IPS-11a (cell line): ENCODE results near the gene PNPLA3.

Experiments used
- H3K4me3 ChIP-seq: one replicate; pipeline ENCODE4 v1.5.1; 2013; ENCODE audit warnings: low read depth, low read length, control low read depth

The PNPLA3 gene, protein sequence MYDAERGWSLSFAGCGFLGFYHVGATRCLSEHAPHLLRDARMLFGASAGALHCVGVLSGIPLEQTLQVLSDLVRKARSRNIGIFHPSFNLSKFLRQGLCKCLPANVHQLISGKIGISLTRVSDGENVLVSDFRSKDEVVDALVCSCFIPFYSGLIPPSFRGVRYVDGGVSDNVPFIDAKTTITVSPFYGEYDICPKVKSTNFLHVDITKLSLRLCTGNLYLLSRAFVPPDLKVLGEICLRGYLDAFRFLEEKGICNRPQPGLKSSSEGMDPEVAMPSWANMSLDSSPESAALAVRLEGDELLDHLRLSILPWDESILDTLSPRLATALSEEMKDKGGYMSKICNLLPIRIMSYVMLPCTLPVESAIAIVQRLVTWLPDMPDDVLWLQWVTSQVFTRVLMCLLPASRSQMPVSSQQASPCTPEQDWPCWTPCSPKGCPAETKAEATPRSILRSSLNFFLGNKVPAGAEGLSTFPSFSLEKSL

DNA sequence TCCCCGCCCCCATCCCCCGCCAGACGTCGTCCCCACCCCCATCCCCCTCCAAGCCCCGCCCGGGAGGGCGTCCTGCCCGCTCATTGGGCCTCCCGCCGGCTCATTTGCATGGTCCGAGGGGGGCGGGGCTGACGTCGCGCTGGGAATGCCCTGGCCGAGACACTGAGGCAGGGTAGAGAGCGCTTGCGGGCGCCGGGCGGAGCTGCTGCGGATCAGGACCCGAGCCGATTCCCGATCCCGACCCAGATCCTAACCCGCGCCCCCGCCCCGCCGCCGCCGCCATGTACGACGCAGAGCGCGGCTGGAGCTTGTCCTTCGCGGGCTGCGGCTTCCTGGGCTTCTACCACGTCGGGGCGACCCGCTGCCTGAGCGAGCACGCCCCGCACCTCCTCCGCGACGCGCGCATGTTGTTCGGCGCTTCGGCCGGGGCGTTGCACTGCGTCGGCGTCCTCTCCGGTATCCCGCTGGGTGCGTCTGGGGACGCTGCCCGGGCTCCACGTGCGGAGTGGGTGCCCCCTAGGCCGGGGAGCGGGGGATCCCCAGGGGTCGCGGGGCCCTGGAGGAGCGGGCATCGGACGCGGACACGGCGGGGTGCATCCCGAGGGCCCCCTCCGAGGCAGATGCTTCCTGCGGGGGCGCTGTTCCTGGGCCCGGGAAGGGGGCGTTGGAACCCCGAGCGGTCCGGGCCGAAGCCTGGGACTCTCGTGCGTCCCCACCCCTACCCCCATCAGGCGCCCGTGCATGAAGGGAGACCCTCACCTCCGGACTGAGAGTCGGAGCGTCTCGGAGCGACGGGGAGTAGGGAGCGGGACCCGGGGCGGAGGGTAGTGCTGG lies at the start of gene PNPLA3:
Gene PNPLA3, plus strand, starts transcription at position 175 of the 834 bp plus-strand sequence. Its CDS starts 107 bp downstream, at position 282.
- H3K4me3 ChIP-seq, result peak within 1 kb of the TSS; percentile 66

DNA sequence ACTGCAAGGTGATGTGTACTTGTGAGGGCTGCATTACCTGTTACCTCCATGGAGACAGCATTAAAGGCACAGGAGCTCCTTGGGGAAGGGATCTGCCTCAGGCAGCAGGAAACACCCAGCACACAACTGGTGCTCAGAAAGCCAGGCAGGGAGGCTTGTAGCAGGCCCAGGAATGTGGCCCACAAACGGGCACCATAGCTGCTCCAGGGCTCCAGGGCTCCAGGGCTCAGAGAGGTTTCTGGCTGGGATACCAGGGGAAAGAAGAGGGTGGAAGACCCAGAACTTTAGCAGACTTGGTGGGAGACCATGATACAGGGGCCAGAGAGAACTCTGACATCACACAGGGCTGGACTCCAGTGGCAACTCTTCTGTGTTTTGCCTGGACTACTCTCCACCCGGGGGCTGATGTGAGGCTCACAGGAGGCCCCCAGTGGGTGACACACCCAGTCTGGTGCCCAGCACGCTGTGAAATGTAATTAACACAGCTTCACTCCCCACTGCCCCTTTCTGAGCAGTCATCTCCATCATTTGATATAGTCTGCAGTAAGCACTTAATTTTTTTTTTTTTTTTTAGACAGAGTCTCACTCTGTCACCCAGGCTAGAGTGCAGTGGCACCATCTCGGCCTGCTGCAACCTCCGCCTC lies 46.6 kb upstream of the PNPLA3 start:
- no peak overlapping the region for H3K4me3 ChIP-seq

DNA sequence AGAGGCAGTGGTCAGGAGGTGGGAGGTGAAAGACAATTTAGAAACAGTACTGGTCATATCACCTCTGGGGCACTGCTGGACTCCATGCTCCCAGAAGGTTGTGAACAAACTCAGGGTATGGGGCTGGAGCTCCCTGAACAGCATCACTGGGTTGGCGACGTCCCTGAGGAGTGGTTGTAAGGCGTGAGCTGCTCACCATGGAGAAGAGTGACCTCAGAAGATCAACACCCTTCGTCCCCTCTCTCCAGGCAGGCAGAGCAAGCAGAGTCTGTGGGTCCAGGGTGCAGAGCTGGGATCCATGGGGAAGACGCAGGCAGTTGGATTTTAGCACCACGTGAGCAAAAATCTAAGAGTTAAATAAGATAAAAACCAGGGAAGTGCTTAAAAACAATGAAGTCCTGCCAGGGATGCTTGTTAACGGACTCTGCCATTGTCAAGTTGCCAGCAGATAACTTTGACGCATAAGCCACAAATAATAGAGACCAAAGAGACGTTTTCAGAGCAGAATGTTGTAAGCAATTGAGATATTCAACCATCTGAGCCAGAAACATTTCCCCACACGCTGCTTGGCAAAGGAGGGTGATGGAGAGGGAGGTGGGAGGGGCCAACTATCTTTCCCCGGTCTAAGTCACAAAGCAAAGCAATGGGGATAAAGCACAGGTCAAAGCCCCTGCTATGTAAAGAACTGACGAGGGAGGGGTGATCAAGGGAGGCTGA lies 45.4 kb upstream of the PNPLA3 start:
- no peak overlapping the region for H3K4me3 ChIP-seq

DNA sequence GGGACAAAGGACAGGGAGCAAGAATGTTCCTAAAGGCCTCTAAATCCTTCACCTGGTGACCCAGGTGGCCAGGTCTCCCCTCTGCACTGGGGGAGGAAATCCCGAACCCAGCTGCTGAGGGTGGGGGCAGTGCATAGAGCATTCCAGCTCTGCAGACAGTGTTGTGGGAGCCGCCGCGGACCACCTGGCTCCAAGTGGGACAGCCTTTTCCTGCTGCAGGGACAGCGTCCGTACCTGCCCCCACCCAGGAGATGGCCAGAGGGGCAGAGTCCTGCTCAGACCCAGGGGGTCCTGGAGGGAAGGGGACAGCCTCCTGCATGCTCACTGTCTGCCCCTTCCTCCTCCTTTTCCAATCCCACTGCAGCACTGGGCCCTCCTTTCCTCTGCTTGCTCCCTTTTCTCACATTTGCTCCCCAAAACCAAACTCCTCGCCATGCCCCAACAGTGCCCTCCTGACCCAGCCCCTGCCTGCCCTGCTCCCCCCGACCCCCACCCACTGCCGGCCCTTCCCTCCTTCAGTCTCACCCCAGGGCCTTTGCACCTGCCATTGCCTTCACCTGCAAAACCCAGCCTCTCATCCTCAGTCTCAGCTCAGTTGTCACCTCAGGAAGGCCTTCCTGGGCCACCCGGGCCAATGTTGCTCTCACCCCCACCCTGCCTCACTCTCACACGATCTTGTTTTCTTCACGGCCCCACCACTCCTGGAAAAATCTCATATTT lies 44.6 kb upstream of the PNPLA3 start:
- H3K4me3 ChIP-seq, result no peak overlapping the region

DNA sequence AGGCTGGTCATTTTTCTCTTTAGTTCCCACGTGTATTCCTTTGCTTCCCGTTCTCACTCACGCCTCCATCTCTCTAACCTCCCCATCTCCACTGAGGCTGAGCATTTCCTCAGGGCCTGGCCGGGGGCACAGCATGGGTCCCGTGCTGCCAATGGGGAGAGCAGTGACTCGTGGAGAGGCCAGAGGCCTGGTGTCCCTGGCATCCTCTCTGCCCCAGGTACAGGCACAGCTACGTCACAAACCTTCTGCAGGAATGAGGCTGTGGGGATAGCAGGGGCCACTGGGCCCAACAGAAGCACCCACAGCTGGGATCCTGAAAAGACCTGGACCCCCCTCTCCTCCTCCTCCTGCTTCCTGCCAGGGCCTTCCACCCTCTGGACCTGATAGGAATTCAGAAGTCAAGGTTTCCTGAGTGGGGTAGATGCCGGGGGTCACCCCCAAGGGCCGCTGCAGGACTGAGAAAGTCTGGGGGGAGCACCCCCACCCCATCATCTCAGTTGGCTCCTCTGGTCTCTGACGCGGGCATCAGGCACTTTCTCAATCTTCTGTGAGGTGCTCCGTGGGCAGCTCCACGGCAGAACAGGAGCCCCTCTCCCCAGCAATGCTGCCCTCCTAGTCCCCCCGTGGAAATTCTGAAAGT lies 43.6 kb upstream of the PNPLA3 start:
- H3K4me3 ChIP-seq, result no peak overlapping the region

DNA sequence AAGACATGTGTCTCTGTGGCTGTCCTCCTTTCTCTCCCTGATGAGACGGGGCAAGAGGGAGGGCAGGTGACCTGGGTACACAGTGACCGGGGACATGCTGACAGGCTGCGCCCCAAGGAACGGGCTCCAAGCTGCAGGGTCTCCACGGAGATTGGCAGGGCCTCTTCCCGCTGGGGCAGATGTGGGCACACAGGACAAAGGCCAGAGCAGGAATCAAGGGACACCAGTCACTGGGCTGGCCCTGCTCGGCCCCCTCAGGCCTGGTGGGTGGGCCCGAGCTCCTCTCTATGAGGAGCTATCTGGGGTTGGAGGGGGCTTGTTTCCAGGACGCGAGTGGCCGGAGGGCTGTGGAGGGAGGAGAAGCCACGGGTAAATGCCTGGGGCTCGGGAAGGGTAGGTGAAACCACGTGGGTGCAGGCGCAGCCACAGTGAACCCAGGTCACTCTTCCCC lies 43.0 kb upstream of the PNPLA3 start:
- no peak overlapping the region for H3K4me3 ChIP-seq

DNA sequence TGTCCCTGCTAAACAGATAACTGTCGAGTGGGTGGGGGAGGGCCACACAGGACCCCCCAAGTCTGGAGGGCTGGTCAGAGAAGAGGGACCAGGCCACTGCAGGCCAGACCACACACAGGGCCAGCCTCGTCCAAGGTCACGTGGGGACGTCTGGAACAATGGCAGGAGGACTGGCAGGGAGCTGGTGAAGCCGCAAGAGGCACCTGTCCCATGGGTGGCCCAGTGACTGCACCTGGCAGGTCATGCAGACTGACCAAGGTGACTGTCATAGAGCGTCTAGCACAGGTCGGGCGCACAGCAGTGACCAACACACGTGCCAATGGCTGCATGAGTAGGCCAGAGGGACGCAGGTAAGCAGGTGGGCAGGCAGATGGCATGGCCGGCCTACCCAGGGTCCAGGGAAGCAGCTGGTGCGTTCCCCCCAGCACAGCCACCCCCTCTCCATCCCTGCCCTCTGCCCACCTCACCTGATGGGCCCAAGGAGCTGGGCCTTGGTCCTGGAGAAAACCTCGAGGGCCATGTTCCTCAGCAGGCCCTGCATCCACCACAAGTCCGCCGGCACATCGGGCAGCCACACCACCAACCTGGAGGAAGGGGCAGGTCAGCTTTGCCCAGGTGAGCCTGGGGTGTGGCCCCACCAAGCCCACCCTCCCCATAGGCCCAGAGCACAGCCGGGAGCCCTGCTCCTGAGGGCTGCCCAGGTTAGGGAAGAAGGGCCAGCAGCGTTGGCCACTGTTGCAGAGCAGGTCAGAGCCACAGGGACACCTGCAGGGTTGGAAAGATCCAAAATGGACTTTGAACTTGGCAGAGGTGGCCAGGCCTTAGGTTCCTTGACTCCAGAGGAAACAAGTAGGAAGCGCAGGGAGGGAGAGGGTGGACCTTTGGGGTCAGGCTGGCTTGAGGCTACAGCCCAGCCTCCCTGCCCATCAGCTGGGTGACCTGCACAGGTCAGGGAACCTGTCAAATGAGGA lies 42.2 kb upstream of the PNPLA3 start:
- H3K4me3 ChIP-seq, result no peak overlapping the region

DNA sequence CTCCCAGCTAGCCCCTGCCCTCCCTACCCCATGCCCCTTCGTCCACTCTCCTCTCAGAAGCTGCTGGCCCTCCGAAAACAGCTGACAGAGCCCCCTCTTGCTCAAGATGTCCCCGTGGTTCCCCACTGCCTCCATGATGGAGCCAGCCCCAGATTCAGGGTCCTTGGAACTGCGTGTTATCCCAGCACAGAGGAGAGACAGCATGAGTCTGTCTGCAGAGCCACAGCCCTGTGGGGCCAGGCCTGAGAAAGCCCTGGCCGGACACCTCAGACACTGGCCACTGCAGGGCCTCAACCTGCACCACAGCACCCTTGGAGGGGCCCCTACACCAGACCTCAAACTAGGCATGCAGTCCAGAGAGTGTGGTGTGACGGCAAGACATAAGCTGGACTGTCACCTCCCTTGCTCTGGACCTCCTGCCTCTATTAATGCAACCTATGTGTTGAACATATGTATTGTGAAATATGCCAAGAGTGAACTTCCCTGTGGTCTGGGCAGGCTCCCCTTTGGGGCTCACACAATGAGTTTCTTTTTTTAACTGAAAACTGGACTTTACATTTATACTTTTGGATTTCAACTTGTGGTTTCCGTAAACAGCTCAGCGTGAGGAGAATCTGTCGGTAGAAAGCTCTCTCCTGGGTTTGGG lies 41.4 kb upstream of the PNPLA3 start:
- no peak overlapping the region for H3K4me3 ChIP-seq

DNA sequence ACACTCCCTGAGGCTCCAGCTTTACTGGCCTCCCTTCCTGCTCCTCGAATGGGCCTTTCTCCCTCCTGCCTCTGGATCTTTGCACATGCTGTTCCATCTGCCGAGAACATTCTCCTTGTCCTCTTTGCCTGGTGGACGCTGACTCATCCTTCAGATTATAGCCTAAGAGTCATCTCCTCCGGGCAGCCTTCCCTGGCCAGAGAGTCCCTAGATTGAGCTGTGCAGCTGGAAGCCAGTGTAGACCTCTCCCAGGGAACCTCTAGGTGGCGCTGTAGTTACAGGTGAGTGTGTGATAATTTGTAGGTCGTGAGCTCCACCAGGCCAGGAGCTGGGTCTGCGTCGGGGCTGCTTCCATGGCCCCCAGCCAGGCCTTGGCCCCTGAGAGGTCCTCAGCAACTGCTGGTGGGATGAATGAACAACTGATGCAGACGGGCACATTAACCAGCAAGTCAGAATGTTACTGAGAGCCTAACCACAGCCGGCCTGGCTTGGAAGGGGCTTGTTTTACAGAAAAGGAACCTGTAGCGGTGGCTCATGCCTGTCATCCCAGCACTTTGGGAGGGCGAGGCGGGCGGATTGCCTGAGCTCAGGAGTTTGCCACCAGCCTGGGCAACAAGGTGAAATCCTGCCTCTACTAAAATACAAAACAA lies 40.5 kb upstream of the PNPLA3 start:
- H3K4me3 ChIP-seq, result no peak overlapping the region

DNA sequence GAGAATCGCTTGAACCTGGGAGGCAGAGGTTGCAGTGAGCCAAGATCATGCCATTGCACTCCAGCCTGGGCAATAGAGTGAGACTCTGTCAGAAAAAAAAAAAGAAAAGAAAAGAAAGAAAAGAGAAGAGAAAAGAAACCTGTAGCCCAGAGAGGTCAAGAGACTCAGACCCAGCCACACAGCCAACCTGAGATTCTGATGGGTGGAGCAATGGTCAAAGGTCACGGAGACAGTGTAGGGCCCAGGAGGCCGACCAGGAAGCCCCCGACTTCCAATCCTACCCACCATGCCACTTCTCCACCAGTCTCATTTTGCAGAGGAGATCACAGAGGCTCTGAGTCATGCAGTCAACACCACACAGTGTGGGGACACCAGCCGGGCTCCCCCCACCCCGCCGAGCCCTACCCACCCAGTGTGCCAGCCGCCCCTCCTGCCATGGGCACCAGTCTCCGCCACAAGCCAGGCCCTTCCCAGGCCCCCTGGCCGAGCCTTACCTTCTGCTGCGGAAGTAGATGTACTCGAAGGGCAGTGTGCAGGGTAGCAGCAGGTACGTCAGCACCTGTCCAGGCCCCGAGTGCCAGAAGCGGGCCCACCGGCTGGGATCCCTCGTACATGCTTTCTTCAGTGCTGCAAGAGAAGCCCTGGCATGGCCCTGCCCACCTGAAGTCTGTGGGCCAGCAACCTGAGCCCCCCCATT lies 39.7 kb upstream of the PNPLA3 start:
- H3K4me3 ChIP-seq, result no peak overlapping the region

DNA sequence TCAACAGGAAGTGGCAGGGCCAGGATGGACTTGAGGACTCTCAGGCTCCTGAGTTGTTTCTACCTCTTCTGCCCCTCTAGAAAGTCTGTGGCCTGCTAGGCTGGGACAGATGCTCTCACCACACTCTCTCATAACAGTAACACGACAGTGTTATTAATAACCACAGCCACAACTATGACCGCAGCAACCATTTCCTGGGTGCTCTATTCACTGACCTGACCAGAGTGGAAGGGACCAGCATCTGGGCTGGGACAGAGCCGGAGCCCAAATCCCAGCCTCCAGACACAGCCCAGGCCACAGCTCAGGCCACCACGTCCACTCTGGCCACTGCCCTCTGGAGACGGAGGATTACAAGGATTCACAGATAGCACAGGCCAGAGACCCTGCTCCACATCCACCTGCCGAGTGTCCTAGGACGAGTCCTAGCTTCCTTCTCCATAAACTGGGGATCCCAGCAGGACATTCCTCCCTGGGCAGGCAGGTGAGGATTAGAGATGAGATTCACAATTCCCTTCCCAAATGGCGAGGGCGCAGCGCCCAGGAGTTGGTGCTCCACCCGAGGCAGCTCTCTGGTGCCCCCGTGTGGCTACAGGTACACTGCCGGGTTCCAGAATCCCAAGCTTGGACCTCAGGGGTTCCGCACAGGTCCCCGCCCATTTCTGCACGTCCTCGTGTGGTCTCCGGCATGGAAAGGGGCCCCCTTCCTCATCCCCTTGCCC lies 38.8 kb upstream of the PNPLA3 start:
- H3K4me3 ChIP-seq, result no peak overlapping the region

DNA sequence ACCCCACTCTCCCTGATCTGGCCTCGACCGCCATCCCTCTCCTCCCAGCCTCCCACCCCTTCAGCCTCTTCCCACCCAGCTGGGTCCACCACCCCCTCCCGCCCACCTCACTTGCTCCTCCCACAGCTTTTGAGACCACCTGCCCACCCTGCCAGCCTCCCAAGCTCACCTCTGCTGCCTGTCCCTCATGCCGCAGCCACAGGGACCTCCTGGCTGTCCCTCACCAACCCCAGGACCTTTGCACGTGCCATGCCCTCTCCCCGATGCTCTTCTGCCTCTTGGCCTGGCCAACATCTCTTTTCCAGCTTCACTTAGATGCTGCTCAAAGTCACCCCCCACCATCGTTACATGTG lies 38.3 kb upstream of the PNPLA3 start:
- H3K4me3 ChIP-seq, result no peak overlapping the region

DNA sequence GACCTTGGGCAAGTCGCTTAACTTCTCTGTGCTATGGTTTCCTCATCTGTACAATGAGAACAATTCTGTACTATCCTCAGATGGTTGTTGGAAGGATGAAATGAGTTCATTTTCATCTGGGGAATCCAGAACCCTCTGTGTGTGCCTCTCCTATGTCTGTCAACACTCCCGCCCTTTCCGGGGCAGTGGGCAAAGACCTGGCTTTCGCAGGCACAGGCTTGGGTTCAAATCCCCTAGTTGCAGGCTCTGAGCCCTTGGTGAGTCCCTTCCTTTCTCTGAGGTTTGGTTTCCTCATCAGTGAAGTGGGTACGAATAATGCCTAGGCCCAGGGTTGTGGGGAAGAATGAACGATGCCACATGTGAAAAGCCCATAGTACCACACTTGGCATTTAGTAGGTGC lies 37.8 kb upstream of the PNPLA3 start:
- H3K4me3 ChIP-seq, result no peak overlapping the region

DNA sequence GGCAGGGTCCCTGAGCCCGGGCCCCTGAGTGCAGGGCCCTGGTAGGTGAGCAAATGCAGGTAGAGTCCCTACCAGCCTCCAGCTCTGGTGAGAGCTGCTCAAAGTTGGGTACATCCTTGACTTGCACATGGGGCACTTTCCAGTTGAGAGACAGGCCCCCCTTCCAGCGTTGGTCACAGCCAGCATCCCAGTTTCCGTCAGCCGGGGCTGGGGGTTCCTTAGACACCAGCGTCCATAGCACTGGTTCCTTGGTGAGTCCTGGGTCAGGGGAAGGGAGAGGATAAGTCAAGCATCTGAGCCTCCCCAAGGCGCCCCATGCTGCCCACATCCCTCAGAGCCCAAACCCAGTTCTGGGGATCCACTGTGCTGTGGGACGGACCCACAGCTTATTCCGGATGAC lies 37.4 kb upstream of the PNPLA3 start:
- H3K4me3 ChIP-seq, result no peak overlapping the region

DNA sequence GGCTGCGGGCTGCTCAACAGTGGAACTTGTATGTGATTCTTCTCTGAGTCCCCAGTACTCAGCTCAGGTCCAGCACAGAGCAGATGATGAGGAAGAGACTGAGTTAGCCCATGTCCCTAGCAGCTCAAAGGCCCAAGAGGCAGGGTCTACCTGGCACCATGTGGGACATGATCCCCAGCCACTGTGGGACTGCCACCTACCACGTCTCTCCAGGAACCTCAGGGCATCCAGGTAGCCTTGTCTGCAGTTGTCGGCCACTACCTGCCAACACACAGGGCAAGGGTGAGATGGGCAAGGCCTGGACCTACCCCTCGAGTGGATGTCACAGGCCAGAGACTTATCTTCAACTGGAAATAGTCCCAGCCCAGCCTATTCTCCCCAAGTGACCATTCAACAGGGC lies 36.2 kb upstream of the PNPLA3 start:
- H3K4me3 ChIP-seq, result no peak overlapping the region

DNA sequence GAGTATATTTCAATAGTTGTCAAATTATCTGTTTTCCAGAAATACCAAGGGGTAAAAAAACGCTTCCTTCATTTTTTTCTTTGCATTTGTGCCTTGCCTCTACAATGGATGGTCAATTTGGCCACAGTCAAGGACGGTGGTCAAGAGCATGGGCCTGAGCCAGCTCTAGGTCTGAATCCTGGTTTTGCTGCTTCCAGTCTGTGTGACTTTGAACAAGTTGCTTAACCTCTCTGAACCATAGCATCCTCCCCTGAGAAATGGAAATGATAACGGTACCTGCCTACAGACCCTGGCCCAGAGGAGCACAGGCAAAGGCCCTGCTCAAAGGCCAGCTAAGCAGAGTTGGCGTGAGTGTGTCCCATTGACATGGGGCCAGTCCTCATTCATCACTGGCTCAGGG lies 34.9 kb upstream of the PNPLA3 start:
- H3K4me3 ChIP-seq, result no peak overlapping the region
